Stimulated activated naive CD8-positive, alpha-beta T cell treated with anti-CD3 and anti-CD28 coated beads, Interleukin-15, Interleukin-2, amounts not matched to agents 100 U/mL and 50 U/mL, for 24 hours (primary cell): Measurements from ENCODE around the gene TRIM5.
"Not testable (repeated sequence)": the region's sequence is repeated elsewhere in the genome, so short reads cannot be mapped to it uniquely, and the experiment has no call there.

Source experiments
- ATAC-seq: fragments of 150-1000 bp; cut with Tn5 transposase; one replicate; pipeline ENCODE4 v1.10.0; 2021
- DNase-seq: peaks from one replicate; pipeline ENCODE4 v3.0.0; 2021

TRIM5 gene, protein sequence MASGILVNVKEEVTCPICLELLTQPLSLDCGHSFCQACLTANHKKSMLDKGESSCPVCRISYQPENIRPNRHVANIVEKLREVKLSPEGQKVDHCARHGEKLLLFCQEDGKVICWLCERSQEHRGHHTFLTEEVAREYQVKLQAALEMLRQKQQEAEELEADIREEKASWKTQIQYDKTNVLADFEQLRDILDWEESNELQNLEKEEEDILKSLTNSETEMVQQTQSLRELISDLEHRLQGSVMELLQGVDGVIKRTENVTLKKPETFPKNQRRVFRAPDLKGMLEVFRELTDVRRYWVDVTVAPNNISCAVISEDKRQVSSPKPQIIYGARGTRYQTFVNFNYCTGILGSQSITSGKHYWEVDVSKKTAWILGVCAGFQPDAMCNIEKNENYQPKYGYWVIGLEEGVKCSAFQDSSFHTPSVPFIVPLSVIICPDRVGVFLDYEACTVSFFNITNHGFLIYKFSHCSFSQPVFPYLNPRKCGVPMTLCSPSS

DNA sequence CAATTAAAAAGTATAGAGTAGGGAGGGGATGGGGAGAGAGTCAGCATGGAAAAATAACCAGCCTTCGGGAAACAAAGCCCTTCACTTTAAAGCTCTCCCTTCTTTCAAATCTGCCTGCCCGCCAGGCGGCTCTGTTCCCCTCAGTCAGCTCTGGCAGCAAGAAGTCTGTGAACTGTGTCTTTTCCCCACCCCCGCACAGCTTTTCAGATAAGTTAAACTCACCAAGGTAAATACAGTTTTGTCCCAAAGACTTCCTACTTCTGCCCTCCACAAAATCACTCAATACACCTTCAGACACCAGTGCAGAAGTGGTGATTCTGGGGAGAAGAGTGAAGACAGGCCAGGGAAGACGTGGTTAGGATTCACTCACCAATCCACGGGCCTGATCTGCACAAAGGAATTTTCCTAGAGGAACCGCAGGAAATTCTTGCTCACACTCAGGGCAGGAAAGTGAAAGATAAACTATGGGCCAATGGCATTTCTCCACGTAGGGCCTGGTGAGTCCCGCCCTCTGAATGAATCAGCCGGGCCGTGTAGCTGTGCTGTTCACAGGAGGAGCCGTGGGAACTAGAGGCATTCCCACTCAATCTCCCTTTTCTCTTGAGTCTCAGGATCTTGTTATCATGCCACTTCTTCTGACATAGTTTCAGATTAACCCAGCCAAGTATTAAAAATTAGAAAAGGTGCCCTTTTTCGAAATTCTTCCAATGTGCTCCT is at the start of gene TRIM5:
TSS of gene TRIM5 (minus strand) at position 429 of the 717 bp plus-strand sequence. CDS start 4,897 bp downstream, outside the sequence.
- ATAC-seq, result peak; percentile 90
- peak; percentile 82 for DNase-seq

DNA sequence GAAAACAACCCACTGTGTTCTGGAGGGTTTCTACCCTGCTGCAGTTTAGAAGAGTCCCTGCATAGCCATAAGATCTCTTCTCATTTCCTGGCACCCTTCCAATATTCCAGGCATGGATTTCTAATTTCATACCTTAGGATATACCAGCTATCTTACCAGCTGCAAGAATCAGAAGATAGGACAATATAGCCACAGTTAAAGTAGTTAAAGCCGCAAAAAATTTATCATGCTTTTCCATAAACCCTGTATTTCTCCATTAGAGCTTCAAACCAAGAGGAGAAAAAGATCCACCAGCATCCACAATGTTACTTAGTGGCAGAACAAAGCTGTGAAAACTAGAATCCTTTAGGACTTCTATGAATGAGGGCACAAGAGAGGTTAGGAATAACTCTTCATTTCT is 42.8 kb upstream of the TRIM5 start:
- DNase-seq, result no peak
- ATAC-seq, result no peak

DNA sequence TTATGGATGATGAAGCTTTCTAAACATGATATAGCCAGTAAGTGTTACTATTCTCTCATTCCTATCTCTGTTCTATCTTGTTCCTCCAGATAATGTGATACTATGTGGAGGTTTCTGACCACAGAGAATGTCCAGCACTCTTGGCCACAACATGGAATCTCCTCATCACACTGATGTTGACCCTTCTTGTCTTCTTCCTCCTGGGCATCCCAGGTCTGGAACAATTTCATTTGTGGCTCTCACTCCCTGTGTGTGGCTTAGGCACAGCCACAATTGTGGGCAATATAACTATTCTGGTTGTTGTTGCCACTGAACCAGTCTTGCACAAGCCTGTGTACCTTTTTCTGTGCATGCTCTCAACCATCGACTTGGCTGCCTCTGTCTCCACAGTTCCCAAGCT is 41.5 kb upstream of the TRIM5 start:
- no peak for DNase-seq
- no peak for ATAC-seq

DNA sequence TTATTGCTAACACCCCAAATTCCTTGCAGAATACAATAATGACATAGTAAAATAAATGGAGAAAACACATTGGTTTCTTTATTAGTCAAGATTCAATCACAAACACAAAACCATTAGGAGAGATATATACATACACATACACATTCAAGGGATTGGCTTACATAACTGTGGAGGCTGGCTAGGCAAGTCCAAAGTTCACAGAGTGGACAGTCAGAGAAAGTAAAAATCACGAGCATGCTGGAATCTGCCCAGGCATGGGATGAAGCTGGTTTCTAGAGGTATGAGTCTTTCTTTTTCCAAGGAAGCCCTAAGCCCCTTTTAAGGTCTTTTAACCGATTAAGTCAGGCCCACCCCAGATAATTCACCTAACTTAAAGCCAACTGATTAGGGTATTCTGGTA is 37.7 kb upstream of the TRIM5 start:
- ATAC-seq, result no peak
- DNase-seq, result no peak

DNA sequence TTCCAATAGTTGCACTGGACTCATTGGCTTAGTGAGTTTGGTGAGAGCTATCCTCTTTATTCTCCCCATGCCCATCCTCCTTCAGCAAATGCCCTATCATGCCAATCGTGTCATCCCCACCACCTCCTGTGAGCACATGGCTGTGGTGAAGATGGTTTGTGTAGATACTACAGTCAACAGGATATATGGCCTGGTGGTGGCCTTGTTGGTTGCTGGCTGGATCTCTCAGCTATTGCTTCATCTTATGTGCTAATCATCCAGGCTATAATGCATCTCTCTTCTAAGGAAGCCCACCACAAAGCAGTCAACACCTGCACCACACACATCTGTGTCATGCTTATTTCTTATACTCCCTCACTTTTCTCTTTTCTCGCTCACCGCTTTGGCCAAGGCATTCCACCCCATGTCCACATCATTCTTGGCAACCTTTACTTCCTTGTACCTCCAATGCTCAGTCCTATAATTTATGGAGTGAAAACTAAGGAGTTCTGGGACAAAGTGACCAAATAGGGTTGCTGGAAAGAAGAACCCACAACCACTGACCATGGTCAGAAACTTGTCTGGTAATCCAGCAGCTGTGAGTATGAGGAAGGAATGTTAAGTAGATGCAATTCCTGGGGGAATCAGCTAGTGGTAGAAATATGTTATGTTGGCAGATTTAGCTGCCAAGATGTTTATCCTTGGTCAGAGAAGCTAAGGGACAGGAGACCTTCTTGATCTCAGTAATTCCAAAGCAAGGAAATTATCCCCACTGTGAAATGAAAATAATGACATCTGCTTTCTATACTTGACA is 35.0 kb upstream of the TRIM5 start:
- ATAC-seq (no peak), DNase-seq (no peak)

DNA sequence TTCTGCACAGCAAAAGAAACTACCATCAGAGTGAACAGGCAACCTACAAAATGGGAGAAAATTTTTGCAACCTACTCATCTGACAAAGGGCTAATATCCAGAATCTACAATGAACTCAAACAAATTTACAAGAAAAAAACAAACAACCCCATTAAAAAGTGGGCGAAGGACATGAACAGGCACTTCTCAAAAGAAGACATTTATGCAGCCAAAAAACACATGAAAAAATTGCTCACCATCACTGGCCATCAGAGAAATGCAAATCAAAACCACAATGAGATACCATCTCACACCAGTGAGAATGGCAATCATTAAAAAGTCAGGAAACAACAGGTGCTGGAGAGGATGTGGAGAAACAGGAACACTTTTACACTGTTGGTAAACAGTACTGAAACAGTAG is 31.6 kb upstream of the TRIM5 start:
- not testable (repeated sequence) for DNase-seq, ATAC-seq

DNA sequence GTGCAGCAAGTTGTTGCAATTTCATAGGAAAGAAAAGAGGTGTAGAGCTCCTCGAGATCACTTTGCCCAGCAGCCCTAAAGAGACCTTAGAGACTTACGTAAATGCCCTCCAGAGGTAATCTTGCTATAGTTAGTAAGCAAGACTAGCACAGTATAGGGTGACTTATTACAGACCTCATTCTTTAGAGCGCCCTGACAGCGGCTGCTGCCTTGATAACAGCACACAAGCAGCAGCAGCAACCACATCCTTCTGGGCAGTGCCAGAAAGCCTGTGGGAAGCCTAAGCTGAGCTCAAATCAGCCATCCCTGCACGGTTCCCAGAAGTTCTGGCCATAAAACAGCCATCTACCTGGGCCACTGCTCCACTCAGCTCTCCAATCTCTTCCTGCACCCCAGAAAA is 28.8 kb upstream of the TRIM5 start:
- no peak for ATAC-seq
- no peak for DNase-seq

DNA sequence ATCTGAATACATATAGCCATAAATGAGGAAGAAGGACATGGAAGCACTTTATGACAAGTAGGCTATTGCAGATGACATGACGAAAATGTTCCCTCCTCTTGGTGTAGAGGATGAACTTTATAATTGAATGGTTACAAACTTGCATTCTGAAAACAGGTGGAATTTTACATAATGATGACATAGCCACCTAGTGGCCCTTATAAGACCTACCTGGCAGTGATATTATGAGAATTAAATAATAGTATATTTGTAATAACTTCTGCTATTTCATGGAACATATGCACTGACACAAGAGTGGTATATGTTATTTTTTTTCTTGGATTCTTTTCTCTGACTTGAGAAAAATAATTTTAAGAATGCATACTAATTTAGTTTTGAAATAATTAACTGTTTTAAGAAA is 27.6 kb upstream of the TRIM5 start:
- DNase-seq (no peak), ATAC-seq (peak; percentile 32)

DNA sequence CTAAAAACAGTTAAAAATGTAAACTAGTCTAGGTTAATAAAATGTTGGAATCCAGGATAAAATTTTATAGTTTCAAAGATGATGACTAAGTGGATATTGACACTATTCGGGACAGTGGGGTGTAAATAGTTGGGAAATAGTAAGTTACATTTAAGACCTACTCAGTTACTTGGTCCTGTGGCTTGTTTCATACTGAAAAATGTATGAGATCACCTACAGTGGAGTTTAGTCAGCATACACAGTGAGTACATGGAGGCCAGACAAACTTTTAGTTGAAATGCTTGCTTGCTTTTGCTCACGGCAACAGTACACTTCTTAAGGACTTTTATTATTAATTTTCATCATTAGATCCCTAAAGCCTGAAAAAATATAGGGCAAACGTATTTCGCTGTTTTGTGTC is 20.8 kb upstream of the TRIM5 start:
- DNase-seq (no peak), ATAC-seq (no peak)

DNA sequence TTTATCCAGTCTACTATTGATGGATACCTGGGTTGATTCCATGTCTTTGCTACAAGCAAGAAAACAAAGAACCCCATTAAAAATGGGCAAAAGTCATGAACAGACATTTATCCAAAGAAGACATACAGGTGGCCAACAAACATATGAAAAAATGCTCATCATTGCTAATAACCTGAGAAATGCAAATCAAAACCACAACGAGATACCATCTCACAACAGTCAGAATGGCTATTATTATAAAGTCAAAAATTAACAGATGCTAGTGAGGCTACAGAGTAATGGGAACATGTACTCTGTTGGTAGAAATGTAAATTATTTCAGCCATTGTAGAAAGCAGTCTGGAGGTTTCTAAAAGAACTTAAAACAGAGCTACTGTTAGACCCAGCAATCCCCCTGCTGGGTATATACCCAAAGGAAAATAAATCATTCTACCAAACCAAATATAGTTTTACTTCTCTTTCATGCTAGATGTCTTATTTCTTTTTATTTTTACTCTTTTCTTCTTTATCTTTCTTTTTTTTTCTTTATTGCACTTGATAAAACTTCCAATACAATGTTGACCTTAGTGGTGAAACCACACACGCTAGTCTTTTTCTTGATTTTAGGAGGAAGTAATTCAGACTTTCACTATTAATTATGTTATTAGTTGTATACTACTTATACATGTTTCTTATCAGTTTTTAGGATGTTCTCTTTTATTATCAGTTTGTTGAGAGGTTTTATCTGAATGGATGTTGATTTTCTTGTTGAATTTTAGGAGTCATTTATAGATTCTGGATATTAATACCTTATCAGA is 19.1 kb upstream of the TRIM5 start:
- ATAC-seq (peak; percentile 28), DNase-seq (no peak)

DNA sequence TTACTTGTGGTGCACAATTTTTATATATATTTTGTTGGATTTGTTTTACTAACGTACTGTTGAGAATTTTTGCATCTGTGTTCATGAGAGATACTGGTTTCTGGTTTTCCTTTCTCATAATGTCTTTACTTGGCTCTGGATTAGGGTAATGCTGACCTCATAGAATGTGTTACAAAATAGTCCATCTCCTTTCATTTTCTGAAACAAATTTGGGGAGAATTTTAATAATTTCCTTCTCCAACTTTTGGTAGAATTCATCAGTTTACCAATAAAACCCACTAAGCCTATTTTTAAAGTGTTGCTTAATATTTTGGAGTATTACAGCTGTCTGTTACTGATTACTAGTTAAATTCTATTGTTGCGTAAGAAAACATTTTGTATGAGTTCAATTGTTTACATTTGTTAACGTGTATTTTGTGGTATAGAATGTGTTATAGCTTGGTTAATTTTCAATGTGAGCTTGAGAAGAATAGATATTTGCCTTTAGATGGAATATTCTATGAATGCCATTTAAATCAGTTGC is 16.2 kb upstream of the TRIM5 start:
- no peak for DNase-seq
- ATAC-seq, result no peak

DNA sequence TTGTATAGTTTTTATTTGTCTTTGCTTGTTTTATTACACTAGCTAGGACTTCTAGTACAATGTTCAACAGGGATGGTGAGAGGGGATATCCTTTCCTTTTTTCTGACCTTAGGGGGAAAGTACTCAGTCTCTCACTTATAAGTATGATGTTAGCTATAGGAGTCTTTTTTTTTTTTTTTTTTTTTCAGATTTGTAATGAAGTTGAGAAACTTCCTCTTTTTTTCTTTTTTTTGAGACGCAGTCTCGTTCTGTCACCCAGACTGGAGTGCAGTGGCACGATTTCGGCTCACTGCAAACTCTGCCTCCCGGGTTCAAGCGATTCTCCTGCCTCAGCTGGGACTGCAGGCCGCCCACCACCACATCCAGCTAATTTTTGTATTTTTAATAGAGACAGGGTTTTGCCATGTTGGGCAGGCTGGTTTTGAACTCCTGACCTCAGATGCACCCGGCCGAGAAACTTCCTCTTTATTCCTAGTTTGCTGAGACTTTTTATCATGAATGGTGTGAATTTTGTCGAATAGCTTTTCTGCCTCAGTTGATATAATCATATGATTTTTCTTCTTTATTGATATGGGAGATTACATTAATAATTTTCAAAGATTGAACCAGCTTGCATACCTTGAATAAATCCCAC is 15.7 kb upstream of the TRIM5 start:
- no peak for ATAC-seq
- DNase-seq, result no peak

DNA sequence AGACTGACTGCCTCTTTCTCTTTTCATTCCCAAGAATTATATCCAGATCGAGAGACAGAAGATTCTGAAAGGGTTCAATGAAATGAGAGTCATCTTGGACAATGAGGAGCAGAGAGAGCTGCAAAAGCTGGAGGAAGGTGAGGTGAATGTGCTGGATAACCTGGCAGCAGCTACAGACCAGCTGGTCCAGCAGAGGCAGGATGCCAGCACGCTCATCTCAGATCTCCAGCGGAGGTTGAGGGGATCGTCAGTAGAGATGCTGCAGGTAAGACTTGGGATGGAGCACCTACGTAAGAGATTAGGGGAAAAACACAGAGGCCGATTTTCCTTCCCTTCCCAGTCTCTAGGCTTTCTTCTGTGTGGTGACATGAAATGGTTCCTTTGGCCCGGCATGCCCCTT is 13.4 kb upstream of the TRIM5 start:
- no peak for ATAC-seq
- no peak for DNase-seq

DNA sequence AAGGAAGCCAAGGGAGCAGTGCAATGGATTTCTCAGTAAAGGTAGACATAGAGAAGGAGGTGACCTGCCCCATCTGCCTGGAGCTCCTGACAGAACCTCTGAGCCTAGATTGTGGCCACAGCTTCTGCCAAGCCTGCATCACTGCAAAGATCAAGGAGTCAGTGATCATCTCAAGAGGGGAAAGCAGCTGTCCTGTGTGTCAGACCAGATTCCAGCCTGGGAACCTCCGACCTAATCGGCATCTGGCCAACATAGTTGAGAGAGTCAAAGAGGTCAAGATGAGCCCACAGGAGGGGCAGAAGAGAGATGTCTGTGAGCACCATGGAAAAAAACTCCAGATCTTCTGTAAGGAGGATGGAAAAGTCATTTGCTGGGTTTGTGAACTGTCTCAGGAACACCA is 11.3 kb upstream of the TRIM5 start:
- ATAC-seq (no peak), DNase-seq (no peak)

DNA sequence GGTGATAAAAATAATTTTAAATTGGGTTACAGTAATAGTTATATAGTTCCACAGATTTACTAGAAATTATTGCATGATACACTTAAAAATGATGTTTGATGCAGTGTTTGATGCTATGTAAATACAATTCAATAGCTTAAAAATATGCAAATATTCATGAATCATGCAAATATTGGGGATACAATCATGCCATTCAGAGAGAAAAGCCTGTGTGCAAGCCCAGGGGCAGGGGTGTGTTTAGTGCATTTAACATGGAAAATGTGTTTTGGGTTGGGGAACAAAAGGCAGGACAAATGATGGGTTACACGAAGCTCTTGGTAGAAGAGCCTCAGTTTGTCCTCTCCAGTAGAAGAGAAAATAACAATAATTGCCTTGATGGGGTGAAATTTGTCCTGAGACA is 10.7 kb upstream of the TRIM5 start:
- DNase-seq, result no peak

DNA sequence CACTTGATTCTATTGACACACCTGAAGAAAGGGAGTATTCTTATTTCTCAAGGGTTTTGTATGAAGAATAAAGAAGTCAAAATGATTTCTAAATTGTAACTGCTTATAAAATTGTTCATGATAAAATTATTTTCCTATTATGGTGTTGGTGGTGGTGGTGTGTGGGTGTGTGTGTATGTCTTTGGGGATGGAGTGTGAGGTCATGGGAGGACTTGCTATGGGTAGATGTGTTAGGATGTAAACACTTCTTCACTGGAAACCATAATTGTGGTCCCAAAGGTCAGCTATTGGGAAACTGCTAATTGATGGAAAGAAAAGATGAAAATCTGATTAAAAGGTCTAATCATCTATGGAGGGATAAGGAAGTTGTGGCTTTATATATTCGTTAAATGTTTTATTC is 9.8 kb upstream of the TRIM5 start:
- DNase-seq (no peak), ATAC-seq (peak; percentile 56)

More for the DNA sequence above, 10.7 kb upstream of the TRIM5 start:
- no peak for ATAC-seq

DNA sequence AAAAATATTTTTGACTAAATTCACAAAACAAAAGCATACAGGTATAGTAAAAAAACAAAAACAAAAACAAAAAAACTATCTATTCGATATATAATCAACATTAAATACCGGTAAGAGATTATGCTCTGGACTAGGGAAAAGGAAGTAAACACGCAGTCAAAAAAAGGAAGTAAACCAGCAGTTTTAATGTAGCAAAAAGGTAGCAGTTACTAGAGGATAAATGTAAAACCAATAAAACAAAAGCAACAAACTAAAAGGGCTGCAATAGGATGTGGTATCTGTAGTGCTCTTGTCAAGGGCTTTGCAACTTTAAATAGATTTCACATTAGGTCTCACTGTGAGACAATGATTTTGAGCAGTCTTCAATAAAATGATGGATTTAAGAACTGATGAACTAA is 7.1 kb upstream of the TRIM5 start:
- DNase-seq, result no peak
- ATAC-seq, result no peak

DNA sequence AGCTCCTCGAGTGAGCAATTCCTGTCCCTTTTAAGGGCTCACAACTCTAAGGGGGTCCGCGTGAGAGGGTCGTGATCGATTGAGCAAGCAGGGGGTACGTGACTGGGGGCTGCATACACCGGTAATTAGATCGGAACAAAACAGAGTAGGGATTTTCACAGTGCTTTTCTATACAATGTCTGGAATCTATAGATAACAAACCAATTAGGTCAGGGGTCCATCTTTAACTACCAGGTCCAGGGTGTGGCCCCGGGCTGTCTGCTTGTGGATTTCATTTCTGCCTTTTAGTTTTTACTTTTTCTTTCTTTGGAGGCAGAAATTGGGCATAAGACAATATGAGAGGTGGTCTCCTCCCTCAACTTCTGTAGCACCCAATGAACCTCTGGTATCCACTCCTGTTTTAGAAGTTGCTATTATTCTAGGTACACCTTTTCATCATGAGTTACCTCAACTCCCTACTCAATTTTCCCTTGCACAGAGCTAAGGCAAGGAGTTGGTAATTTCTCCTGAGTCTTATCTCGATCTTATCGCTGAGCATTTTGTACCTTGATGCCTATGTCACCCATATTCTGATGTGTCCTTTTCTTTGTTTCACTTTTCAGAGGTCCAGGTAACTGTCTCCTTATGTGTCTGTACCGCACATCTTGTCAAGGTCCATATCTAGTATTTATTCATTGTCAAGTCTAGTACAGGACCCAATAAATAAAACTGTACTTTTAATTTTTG is 6.5 kb upstream of the TRIM5 start:
- peak; percentile 15 for ATAC-seq
- DNase-seq, result not testable (repeated sequence)

DNA sequence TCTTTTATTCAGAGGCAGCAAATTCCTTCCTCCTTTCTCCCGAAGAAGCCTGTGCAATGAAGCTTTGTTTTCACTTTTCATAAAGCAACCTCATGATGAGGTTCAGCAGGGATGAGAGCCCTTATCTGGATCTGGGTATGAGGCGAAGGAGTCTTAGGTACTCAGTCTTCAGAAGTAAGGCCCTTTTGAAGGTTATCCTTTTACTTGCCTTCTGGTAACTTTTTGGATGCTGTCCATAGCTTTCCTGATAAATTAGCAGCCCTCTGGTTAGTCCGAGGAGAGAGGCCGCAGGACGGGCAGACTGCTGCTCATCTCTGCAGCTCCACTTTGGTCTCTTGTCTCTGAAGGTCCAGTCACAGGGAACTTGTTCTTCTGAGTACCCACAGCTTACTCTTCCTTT is 5.9 kb upstream of the TRIM5 start:
- ATAC-seq, result no peak
- no peak for DNase-seq

DNA sequence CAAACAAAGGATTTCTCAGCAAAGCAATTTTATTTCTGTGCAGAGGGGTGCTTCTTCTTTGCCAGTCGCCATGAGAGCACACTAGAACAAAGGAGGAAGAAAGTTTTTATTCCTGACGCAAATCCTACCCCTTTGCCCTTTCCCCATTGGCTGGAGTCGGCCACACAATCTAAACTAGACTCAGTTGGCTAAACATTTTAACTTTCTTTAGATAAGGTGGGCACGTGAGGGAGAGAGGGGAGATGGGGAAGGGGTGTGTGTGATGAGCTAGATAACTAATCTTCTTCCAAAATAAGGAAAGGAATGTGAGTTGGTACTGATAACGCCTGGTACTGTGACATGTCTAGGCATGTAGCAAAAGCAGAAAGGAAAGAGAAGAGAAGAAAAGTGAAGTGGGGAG is 5.3 kb upstream of the TRIM5 start:
- no peak for DNase-seq
- no peak for ATAC-seq
